Right atrium auricular region (tissue), 2 donors: ENCODE data around the gene NGEF. TPM values are rescaled to one million over a fixed set of nuclear protein-coding genes. Genes with fewer than 3 reads are reported as not detected.

ENCODE experiments used
- DNase-seq: peaks from one replicate; pipeline ENCODE4 v3.0.0-alpha.2; 2019; ENCODE audit warnings: low spot score
- H3K27ac ChIP-seq, 2 donors: fragments of 200-600 bp; sonication (generic); 1 replicate in 1 of 2; 2 replicates in 1 of 2; pipeline ENCODE4 v1.5.1; 2016 to 2019
- H3K27me3 ChIP-seq, 2 donors: fragments of 200-600 bp; sonication (generic); one replicate each; pipeline versions ENCODE4 v1.5.1 to v1.6.0; 2017 to 2019
- H3K36me3 ChIP-seq: fragments of 200-600 bp; sonication (generic); one replicate; pipeline ENCODE4 v1.5.1; 2016
- H3K4me1 ChIP-seq, 2 donors: fragments of 200-600 bp; sonication (generic); one replicate each; pipeline versions ENCODE4 v1.5.1 to v1.6.0; 2017 to 2019
- H3K4me3 ChIP-seq, 2 donors: fragments of 200-600 bp; sonication (generic); 1 replicate in 1 of 2; 2 replicates in 1 of 2; pipeline ENCODE4 v1.5.1; 2017 to 2019; ENCODE audit warnings: mild to moderate bottlenecking in 1 of 2, moderate library complexity in 1 of 2
- H3K9me3 ChIP-seq, 2 donors: fragments of 200-600 bp; sonication (generic); one replicate each; pipeline ENCODE4 v1.5.1; 2019
- total RNA-seq, 2 donors: library from RNA; depleted of rRNA; stranded (reverse); fragments of >200 nt; gene quantifications; one replicate each; pipeline ENCODE4 v1.1.0, GENCODE V29; 2016
- TF ChIP-seq, protein P1 (sequence below), 2 donors: fragments of 200-600 bp; sonication (generic); IDR thresholded peaks; one replicate each; pipeline ENCODE4 v1.5.1; 2019; ENCODE audit warnings: antibody characterized with exemption in 2 of 2

The NGEF gene
- total RNA-seq, 2 donors from 2014 or later, result 1.4 to 4.8 TPM

DNA sequence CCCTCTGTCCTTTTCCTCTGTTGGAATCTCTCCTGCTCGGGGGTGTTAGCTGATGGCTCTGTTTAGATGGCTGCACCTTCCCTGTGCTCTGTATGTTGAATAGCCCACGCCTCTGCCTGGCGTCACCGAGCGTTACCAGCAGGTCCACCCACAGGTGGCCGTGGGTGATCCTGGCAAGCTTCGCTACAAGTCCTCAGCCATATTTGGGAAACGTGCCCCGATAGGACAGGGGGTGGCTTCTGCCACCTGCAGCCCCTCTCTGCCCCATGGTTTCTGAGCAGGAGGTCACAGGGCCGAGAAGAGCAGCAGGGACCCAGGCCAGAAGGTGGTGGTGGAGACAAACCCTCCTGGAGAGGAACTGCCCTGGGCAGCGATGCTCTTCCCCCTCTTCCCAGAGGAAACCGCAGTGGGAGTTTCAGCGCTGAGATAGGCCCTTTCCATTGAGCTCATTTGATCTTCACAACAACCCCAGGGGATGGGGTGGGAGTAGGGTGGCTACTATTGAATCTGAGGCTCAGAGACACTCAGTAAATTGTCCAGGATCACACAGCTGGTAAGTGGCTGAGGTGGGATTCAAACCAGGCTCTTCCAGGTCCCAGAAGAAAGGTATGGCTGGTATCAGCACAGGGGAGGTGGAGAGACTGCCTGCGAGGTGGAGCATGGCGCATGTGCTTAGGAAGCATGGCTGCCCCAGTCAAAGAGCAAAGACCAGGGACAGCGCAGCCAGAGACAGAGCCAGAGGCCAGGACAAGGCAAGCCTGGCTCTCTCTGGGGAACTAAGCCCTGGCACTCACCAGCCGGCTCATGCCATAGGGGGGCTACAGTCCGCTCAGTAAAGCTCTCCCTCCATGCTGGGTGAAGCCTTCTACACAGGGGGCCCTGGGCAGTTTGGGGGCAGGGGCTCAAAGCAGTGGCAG is 15.0 kb downstream of the NGEF start:
- no peaks in the 10 kb centered on the region for H3K27me3 ChIP-seq
- H3K9me3 ChIP-seq, result no peaks in the 10 kb centered on the region
- H3K4me1 ChIP-seq, result no peaks in the 10 kb centered on the region
- H3K27ac ChIP-seq, result no peak overlapping the region
- DNase-seq, result peak; percentile 1
- TF ChIP-seq, protein P1, sequence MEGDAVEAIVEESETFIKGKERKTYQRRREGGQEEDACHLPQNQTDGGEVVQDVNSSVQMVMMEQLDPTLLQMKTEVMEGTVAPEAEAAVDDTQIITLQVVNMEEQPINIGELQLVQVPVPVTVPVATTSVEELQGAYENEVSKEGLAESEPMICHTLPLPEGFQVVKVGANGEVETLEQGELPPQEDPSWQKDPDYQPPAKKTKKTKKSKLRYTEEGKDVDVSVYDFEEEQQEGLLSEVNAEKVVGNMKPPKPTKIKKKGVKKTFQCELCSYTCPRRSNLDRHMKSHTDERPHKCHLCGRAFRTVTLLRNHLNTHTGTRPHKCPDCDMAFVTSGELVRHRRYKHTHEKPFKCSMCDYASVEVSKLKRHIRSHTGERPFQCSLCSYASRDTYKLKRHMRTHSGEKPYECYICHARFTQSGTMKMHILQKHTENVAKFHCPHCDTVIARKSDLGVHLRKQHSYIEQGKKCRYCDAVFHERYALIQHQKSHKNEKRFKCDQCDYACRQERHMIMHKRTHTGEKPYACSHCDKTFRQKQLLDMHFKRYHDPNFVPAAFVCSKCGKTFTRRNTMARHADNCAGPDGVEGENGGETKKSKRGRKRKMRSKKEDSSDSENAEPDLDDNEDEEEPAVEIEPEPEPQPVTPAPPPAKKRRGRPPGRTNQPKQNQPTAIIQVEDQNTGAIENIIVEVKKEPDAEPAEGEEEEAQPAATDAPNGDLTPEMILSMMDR (IDR thresholded peaks at IDR 0.05), result no peak
- no peak overlapping the region for H3K4me3 ChIP-seq
- H3K36me3 ChIP-seq, result no peaks in the 10 kb centered on the region

- peak; percentile 23 for DNase-seq
- TF ChIP-seq, protein P1 (IDR thresholded peaks at IDR 0.05), result no peak
Observed at GRCh38 chr2:232994446-232994845, 18.6 kb downstream of the NGEF start.

GRCh38 chr2:232993231-232993821 is 19.7 kb downstream of the NGEF start:
- no peaks in the 10 kb centered on the region for H3K36me3 ChIP-seq
- H3K4me3 ChIP-seq, result no peak overlapping the region
- no peaks in the 10 kb centered on the region for H3K4me1 ChIP-seq
- no peak overlapping the region for H3K27ac ChIP-seq
- H3K27me3 ChIP-seq, result no peaks in the 10 kb centered on the region
- no peaks in the 10 kb centered on the region for H3K9me3 ChIP-seq
- TF ChIP-seq, protein P1 (IDR thresholded peaks at IDR 0.05), result no peak
- no peak for DNase-seq

More at GRCh38 chr2:232994446-232994845, 18.6 kb downstream of the NGEF start:
- Histone ChIP-seq H3K4me3 (no peak overlapping the region), H3K4me1 (no peaks in the 10 kb centered on the region), H3K27me3 (no peaks in the 10 kb centered on the region), H3K9me3 (no peaks in the 10 kb centered on the region), H3K27ac (no peak overlapping the region), H3K36me3 (no peaks in the 10 kb centered on the region)

DNA sequence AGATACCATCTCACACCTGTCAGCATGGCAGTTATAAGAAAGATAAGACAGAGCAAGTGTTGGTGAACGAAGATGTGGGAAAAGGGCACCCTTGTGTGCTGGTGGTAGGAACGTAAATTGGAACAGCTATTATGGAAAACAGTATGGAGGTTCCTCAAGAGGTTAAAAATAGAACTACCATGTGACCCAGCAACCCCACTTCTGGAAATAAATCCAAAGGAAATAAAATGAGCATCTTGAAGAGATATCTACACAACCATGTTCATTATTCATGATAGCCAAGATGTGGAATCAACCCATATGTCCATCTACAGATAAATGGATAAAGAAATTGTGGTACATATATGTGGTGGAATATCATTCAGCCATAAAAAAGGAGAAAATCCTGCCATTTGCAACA is 26.9 kb downstream of the NGEF start:
- H3K36me3 ChIP-seq, result no peaks in the 10 kb centered on the region
- DNase-seq, result no peak
- TF ChIP-seq, protein P1 (IDR thresholded peaks at IDR 0.05), result no peak

GRCh38 chr2:232984451-232985207 is 28.4 kb downstream of the NGEF start:
- no peaks in the 10 kb centered on the region for H3K36me3 ChIP-seq
- no peak for DNase-seq
- no peak overlapping the region for H3K27ac ChIP-seq
- peaks cover 0 to 8% of the 10 kb centered on the region in 2 donors for H3K9me3 ChIP-seq
- TF ChIP-seq, protein P1 (IDR thresholded peaks at IDR 0.05), result no peak
- H3K4me3 ChIP-seq, result no peak overlapping the region
- H3K4me1 ChIP-seq, result no peaks in the 10 kb centered on the region
- H3K27me3 ChIP-seq, result no peaks in the 10 kb centered on the region

More for the DNA sequence above, 26.9 kb downstream of the NGEF start:
- no peaks in the 10 kb centered on the region for H3K27me3 ChIP-seq
- H3K27ac ChIP-seq, result no peak overlapping the region
- H3K4me1 ChIP-seq, result no peaks in the 10 kb centered on the region
- no peak overlapping the region for H3K4me3 ChIP-seq
- peaks cover 0 to 8% of the 10 kb centered on the region in 2 donors for H3K9me3 ChIP-seq
